A549 treated with dexamethasone at 1 μM for 4 hours (cell line): ENCODE measurements around the gene TRABD2A. TPM values are rescaled to one million over a fixed set of nuclear protein-coding genes. Genes with fewer than 3 reads are reported as not detected.

Source experiments
- total RNA-seq: library from RNA; stranded (reverse); fragments of 200-300 nt; extraction: Qiagen RNA extraction; gene quantifications from 5 replicates; pipeline ENCODE4 v1.2.3, GENCODE V29; 2022

Gene TRABD2A
- 11.2 to 16.2 TPM (median 14.5 TPM) in 5 replicates for total RNA-seq

DNA sequence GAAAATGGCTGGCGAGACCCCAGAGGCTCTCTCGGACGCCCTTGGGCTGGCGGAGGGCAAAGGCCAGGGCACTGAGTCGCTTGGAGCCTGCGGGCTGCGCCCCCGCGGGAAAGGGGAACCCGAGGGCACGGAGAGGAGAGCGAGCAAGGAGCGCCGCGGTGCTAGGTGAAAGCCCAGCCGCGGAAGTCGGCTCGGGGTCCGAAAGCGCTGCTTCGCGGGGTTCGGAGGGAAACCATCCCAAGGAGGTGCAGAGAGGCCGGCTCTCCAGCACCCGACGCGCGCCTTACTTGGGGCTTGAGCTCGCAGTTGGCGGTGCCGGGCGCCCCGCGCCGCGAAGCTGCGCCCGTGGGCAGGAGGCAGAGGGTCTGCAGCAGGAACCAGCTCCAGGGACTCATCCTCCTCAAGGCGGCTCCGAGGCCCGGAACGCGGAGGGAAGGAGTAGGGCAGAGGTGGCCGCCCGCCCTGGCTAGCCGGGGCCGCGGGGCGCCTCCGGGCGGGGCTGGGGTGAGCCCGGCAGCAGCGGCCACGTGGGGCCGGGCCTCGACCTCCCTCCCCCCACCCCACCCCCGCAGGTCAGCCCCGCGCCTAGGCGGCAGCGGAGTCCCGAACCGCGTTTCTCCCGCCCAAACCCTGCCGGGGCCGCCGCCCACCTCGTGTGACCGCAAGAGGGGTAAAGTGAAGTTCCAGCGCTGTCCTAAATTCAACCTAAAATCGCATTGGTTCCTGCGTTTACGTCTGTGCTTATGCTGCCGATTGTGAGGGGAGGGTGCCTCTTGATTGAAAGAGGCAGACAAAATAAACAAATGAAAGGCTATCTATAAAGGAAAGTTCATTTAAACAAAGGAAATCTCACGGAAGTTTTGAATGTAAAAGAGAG, at the start of gene TRABD2A:
Gene TRABD2A (minus strand): TSS at position 440 of the 877 bp plus-strand sequence. CDS start 45 bp downstream, at position 395.

DNA sequence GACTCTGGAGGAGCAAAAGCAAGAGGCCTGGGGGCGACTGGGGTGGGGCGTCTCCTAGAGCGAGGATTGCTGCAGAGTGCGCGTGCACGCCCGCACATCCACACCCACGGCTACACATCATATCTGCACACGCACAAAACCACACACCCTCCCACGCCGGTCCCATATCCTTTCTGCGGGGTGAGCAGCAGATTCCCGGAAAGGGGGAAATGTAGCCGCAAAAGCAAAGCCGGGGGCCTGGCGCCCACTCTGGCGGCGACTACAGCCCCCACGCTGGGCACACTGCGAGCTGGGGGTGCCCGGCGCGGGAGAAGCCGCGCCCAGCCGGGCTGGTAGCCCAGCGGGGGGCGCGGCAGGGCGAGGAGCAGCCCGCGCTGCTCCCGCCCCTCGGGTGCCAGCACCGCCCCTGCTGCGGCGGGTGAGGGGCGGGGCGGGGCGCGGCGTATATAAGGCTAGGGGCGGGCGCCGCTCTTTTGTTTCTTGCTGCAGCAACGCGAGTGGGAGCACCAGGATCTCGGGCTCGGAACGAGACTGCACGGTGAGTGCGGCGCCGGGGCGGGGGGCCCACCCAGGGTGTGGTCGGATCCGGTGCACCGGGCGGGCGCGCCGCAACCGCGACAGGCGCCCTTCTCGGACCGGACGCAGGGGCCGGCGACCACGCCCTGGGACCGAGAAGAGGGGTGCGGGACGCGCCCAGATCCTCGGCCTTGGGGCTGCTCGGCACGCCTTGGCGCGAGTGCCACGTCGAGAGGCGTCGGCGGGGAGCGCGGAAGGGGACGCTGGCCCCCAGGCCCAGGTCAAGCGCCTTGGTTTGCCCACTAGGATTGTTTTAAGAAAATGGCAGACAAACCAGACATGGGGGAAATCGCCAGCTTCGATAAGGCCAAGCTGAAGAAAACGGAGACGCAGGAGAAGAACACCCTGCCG, 24.6 kb upstream of the TRABD2A start, which contains the start of gene TMSB10:
Gene TMSB10 (plus strand): TSS at position 476 of the 927 bp plus-strand sequence.

Other genes starting within 250 kb of the TRABD2A start
- 9,999 to 13,018 TPM (median 10,590 TPM) in 5 replicates for gene TMSB10, start 24.6 kb upstream of the TRABD2A start, total RNA-seq
- 105 to 141 TPM (median 129 TPM) in 5 replicates for gene KCMF1, start 90.1 kb upstream of the TRABD2A start, total RNA-seq